A549 (cell line): ENCODE results near the gene BAIAP3. TPM values are rescaled to one million over a fixed set of nuclear protein-coding genes. Genes with fewer than 3 reads are reported as not detected.

ENCODE experiments used
- ATAC-seq, 2 experiments: fragments of 200-7000 bp in 1 of 2; fragments of >200 bp in 1 of 2; cut with Nextera tagmentation in 1 of 2; cut with Tn5 transposase in 1 of 2; 3 replicates each; pipeline versions ENCODE4 v1.8.0 to v1.9.1; 2018 to 2020; ENCODE audit warnings: mild to moderate bottlenecking in 1 of 2, moderate library complexity in 1 of 2
- CTCF ChIA-PET: fragments of 300-600 bp; sonication (Branson Sonifier 250); formaldehyde crosslinking; extraction: SDS; loops from one replicate; lab custom pipeline; 2021; ENCODE audit warnings: antibody characterized with exemption, inconsistent platforms; lab: Yijun Ruan, JAX
- POLR2A ChIA-PET: fragments of 350-600 bp; formaldehyde crosslinking; extraction: SDS; loops from one replicate; lab custom pipeline; 2021; ENCODE audit warnings: antibody characterized with exemption, inconsistent platforms; lab: Yijun Ruan, JAX
- DNase-seq, 2 experiments: peaks; one replicate each; pipeline versions ENCODE4 v3.0.0 to v3.0.0-alpha.2; 2011 to 2016; ENCODE audit warnings: low read depth in 1 of 2, low spot score in 1 of 2
- FAIRE-seq: peaks from 2 replicates; lab custom pipeline; 2011; peaks lifted over from hg19 to GRCh38; lab: Jason Lieb, UNC
- H3K27ac ChIP-seq, 2 experiments: fragments of >200 bp; sonication (Bioruptor Twin); formaldehyde crosslinking; 3 replicates each; pipeline ENCODE4 v1.5.1; 2016 to 2017
- H3K4me1 ChIP-seq: fragments of >200 bp; sonication (Bioruptor Twin); formaldehyde crosslinking; 3 replicates; pipeline ENCODE4 v1.6.1; 2016
- H3K4me2 ChIP-seq: fragments of >200 bp; sonication (Bioruptor Twin); formaldehyde crosslinking; 3 replicates; pipeline ENCODE4 v1.6.1; 2016
- H3K4me3 ChIP-seq: fragments of >200 bp; sonication (Bioruptor Twin); formaldehyde crosslinking; 3 replicates; pipeline ENCODE4 v1.5.1; 2016
- H3K9me3 ChIP-seq: fragments of >200 bp; sonication (Bioruptor Twin); formaldehyde crosslinking; 3 replicates; pipeline ENCODE4 v1.6.1; 2016
- CBX8 ChIP-seq: fragments of 200-600 bp; sonication (generic); IDR thresholded peaks from 2 replicates; pipeline ENCODE4 v1.6.1; 2016
- E2F6 ChIP-seq: IDR thresholded peaks from 2 replicates; pipeline ENCODE4 v1.6.1; 2012; ENCODE audit warnings: low read depth, borderline replicate concordance
- FOSB ChIP-seq: fragments of 250-450 bp; sonication (Bioruptor Pico); IDR thresholded peaks from 2 replicates; pipeline ENCODE4 v1.5.0; 2020; ENCODE audit warnings: mild to moderate bottlenecking, moderate library complexity
- GATA3 ChIP-seq: IDR thresholded peaks from 2 replicates; pipeline ENCODE4 v1.6.1; 2012; ENCODE audit warnings: borderline replicate concordance
- HOXB13 ChIP-seq: fragments of 250-450 bp; sonication (Bioruptor Pico); IDR thresholded peaks from 2 replicates; pipeline ENCODE4 v1.5.0; 2020; ENCODE audit warnings: low read depth, mild to moderate bottlenecking, moderate library complexity
- KDM1A ChIP-seq: fragments of 200-600 bp; sonication (generic); IDR thresholded peaks from 2 replicates; pipeline ENCODE4 v1.6.1; 2016; ENCODE audit warnings: low read depth, mild to moderate bottlenecking
- MAZ ChIP-seq: fragments of 150-350 bp; IDR thresholded peaks from 2 replicates; pipeline ENCODE4 v1.6.1; 2014; ENCODE audit warnings: antibody characterized with exemption, low read depth, low read length, borderline replicate concordance
- NR3C1 ChIP-seq: fragments of >200 bp; sonication (Bioruptor Twin); formaldehyde crosslinking; IDR thresholded peaks from 3 replicates; pipeline ENCODE4 v1.6.1; 2017
- PHF8 ChIP-seq: fragments of 200-600 bp; sonication (generic); IDR thresholded peaks from 2 replicates; pipeline ENCODE4 v1.6.1; 2016; ENCODE audit warnings: low read depth, mild to moderate bottlenecking, antibody characterized with exemption, moderate library complexity, borderline replicate concordance
- POLR2AphosphoS2 ChIP-seq: conservative IDR thresholded peaks from 2 replicates; pipeline ENCODE4 v1.6.1; 2012; ENCODE audit warnings: low read length, improper control_type of control experiment, inconsistent platforms
- RFX5 ChIP-seq: fragments of 450-650 bp; IDR thresholded peaks from 2 replicates; pipeline ENCODE4 v1.7.1; 2014; ENCODE audit warnings: antibody characterized with exemption, mild to moderate bottlenecking, moderate library complexity
- RNF2 ChIP-seq: fragments of 200-600 bp; sonication (generic); IDR thresholded peaks from 2 replicates; pipeline ENCODE4 v1.6.1; 2016; ENCODE audit warnings: low read depth, mild to moderate bottlenecking, antibody characterized with exemption, moderate library complexity, borderline replicate concordance
- SMC3 ChIP-seq: fragments of >200 bp; sonication (Bioruptor Twin); formaldehyde crosslinking; IDR thresholded peaks from 3 replicates; pipeline ENCODE4 v1.6.1; 2018; ENCODE audit warnings: inconsistent platforms
- TP53 ChIP-seq: fragments of 250-450 bp; sonication (Bioruptor Pico); IDR thresholded peaks from 2 replicates; pipeline ENCODE4 v1.5.0; 2021; ENCODE audit warnings: mild to moderate bottlenecking, moderate library complexity
- ZFP36 ChIP-seq: fragments of 450-650 bp; IDR thresholded peaks from 2 replicates; pipeline ENCODE4 v1.6.1; 2014; ENCODE audit warnings: borderline replicate concordance; ENCODE audit not compliant: partially characterized antibody
- ZNF302 ChIP-seq: fragments of 250-450 bp; sonication (Bioruptor Pico); IDR thresholded peaks from 2 replicates; pipeline ENCODE4 v1.9.0; 2021; ENCODE audit warnings: inconsistent platforms, mild to moderate bottlenecking, moderate library complexity
- WGBS: methylation state at CpG from one replicate; pipeline ENCODE4 v1.1.6; 2017; ENCODE audit errors: missing lambda C conversion rate; 5-methylcytosine and 5-hydroxymethylcytosine counted together
- polyA plus RNA-seq, 4 experiments: library from polyadenylated mRNA; depleted of rRNA in 3 of 4; stranded (reverse); fragments of >200 nt; fragmentation: RNase III in 1 of 4; extraction: RNeasy Plus Mini Kit Qiagen cat#74134 plus additional on column Dnase treatment in 1 of 4; gene quantifications; 2 replicates in 3 of 4; 3 replicates in 1 of 4; pipeline ENCODE4 v1.2.3, GENCODE V29; 2011 to 2017
- TF ChIP-seq, protein P1 (sequence below): fragments of 450-650 bp; IDR thresholded peaks from 2 replicates; pipeline ENCODE4 v1.6.1; 2014; ENCODE audit warnings: antibody characterized with exemption

BAIAP3 gene
- polyA plus RNA-seq, 2 of the 4 experiments (the other 2 are of a cell fraction), result 0.31 to 0.32 TPM

- Histone ChIP-seq H3K4me2 (no peak overlapping the region), H3K9me3 (no peaks in the 10 kb centered on the region), H3K4me1 (peaks cover 9% of the 10 kb centered on the region), H3K27ac (no peak overlapping the region), H3K4me3 (no peak overlapping the region)
- FAIRE-seq (no peak), DNase-seq (no peak), ATAC-seq (no peak)
- ChIA-PET POLR2A (no interaction called here), CTCF (interaction anchor here (0.9 to 9.4 kb wide), 6 partner anchors 9 to 47 kb away, joined by 3 to 78 read pairs (median 4); no protein-coding TSS in a partner anchor)
- 96% methylated on average over 10 of the region's 15 CpGs for WGBS
- no peak for TF ChIP-seq RFX5
These were observed 15.0 kb downstream of the BAIAP3 start for GRCh38 chr16:1348441-1348840.

DNA sequence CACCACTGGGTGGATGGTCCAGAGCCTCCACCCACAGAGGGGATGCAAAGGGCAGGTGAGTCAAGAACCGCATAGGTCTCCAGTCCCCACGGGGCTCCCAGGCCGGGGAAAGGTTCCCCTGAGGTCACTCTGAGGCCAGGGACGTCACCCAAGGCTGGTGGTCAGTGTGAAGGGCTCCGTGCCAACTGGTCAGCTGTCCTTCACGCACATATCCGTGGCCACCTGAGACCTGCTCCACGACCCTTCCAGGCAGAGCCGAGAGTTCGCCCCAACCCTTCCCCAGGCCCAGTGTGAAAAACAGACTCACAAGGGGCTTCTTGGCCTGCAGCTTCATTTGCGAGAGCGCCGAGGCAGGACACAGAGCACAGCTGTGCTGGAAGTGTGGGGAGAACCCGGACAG is 15.5 kb downstream of the BAIAP3 start:
- 82% methylated on average over 14 of the region's 14 CpGs for WGBS
- Histone ChIP-seq H3K27ac (no peak overlapping the region), H3K4me2 (no peak overlapping the region)
- FAIRE-seq (no peak), ATAC-seq (no peak), DNase-seq (no peak)
- POLR2A ChIA-PET, result no interaction called here
- TF ChIP-seq FOSB (CRISPR knock-in tag), result no peak
- TF ChIP-seq GATA3, result no peak
- no peak for TF ChIP-seq NR3C1
- TF ChIP-seq, protein P1, sequence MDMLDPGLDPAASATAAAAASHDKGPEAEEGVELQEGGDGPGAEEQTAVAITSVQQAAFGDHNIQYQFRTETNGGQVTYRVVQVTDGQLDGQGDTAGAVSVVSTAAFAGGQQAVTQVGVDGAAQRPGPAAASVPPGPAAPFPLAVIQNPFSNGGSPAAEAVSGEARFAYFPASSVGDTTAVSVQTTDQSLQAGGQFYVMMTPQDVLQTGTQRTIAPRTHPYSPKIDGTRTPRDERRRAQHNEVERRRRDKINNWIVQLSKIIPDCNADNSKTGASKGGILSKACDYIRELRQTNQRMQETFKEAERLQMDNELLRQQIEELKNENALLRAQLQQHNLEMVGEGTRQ, result no peak
- TF ChIP-seq, all 56 proteins: peak for 0
- Histone ChIP-seq H3K4me3 (no peak overlapping the region), H3K9me3 (no peaks in the 10 kb centered on the region), H3K4me1 (peaks cover 6% of the 10 kb centered on the region)
- CTCF ChIA-PET, result interaction anchor here (0.9 to 9.4 kb wide), 7 partner anchors 9 to 48 kb away, joined by 3 to 78 read pairs (median 3); no protein-coding TSS in a partner anchor

GRCh38 chr16:1349351-1349750 is 15.9 kb downstream of the BAIAP3 start:
- H3K4me2 ChIP-seq, result no peak overlapping the region
- H3K4me1 ChIP-seq, result peaks cover 6% of the 10 kb centered on the region
- no peak overlapping the region for H3K4me3 ChIP-seq
- DNase-seq (no peak), FAIRE-seq (no peak), ATAC-seq (no peak)
- no peak for TF ChIP-seq RNF2
- no peak for TF ChIP-seq MAZ
- TF ChIP-seq ZNF302, result no peak
- no peak for TF ChIP-seq POLR2AphosphoS2
- no peak for TF ChIP-seq TP53
- H3K9me3 ChIP-seq, result no peaks in the 10 kb centered on the region
- WGBS, result 91% methylated on average over 16 of the region's 16 CpGs
- ChIA-PET POLR2A (no interaction called here), CTCF (interaction anchor here (0.9 to 9.4 kb wide), 5 partner anchors 13 to 48 kb away, joined by 3 to 78 read pairs (median 3); no protein-coding TSS in a partner anchor)
- H3K27ac ChIP-seq, result no peak overlapping the region

- Histone ChIP-seq H3K4me3 (no peak overlapping the region), H3K9me3 (no peaks in the 10 kb centered on the region), H3K27ac (no peak overlapping the region), H3K4me1 (peaks cover 10% of the 10 kb centered on the region), H3K4me2 (no peak overlapping the region)
- ATAC-seq, result no peak
- ChIA-PET POLR2A (no interaction called here), CTCF (interaction anchor here (1.3 to 9.4 kb wide), 4 partner anchors 13 to 25 kb away, joined by 3 to 78 read pairs (median 24); no protein-coding TSS in a partner anchor)
- TF ChIP-seq HOXB13 (CRISPR knock-in tag), result no peak
- TF ChIP-seq KDM1A, result no peak
- no peak for TF ChIP-seq SMC3
- TF ChIP-seq E2F6, result no peak
- TF ChIP-seq CBX8, result no peak
- TF ChIP-seq PHF8, result no peak
- TF ChIP-seq FOSB (CRISPR knock-in tag), result no peak
- TF ChIP-seq NR3C1, result no peak
- TF ChIP-seq ZFP36, result no peak
- TF ChIP-seq ZNF302, result no peak
- FAIRE-seq, result no peak
- 93% methylated on average over 14 of the region's 17 CpGs for WGBS
- no peak for DNase-seq
These were observed 16.5 kb downstream of the BAIAP3 start for GRCh38 chr16:1349951-1350350.
